SJCRH30 (cell line): ENCODE results near the gene TEX13D. TPM values are rescaled to one million over a fixed set of nuclear protein-coding genes. Genes with fewer than 3 reads are reported as not detected.

ENCODE experiments used
- DNase-seq, 2 experiments: peaks; one replicate each; pipeline ENCODE4 v3.0.0-alpha.2; 2015 to 2020
- H3K27ac ChIP-seq: fragments of 250-450 bp; sonication (Bioruptor Pico); 2 replicates; pipeline ENCODE4 v1.5.1; 2020; ENCODE audit warnings: mild to moderate bottlenecking, moderate library complexity
- H3K27me3 ChIP-seq: fragments of 250-450 bp; sonication (Bioruptor Pico); 2 replicates; pipeline ENCODE4 v1.5.1; 2020; ENCODE audit warnings: mild to moderate bottlenecking, moderate library complexity
- H3K36me3 ChIP-seq: fragments of 250-450 bp; sonication (Bioruptor Pico); 2 replicates; pipeline ENCODE4 v1.5.1; 2020; ENCODE audit warnings: mild to moderate bottlenecking, moderate library complexity
- H3K4me1 ChIP-seq: fragments of 250-450 bp; sonication (Bioruptor Pico); 2 replicates; pipeline ENCODE4 v1.5.1; 2020; ENCODE audit warnings: mild to moderate bottlenecking, moderate library complexity
- H3K4me3 ChIP-seq: fragments of 250-450 bp; sonication (Bioruptor Pico); 2 replicates; pipeline ENCODE4 v1.5.1; 2020; ENCODE audit warnings: mild to moderate bottlenecking, moderate library complexity
- H3K9me3 ChIP-seq: fragments of 250-450 bp; sonication (Bioruptor Pico); replicated peaks from 2 replicates; pipeline ENCODE4 v1.5.1; 2020; ENCODE audit warnings: mild to moderate bottlenecking, moderate library complexity
- total RNA-seq: library from RNA; depleted of rRNA; stranded (reverse); fragments of >200 nt; shearing (Covaris generic); gene quantifications from 2 replicates; pipeline ENCODE4 v1.2.3, GENCODE V29; 2014

Gene TEX13D
- total RNA-seq, 1 experiment from 2014 or later, result not detected

GRCh38 chrX:124342174-124342867 is 9.9 kb downstream of the TEX13D start:
- 0 out of 2 replicates have a peak, but pooled peaks cover 3% of the 10 kb centered on the region for H3K27me3 ChIP-seq
- no peaks in the 10 kb centered on the region for H3K9me3 ChIP-seq

GRCh38 chrX:124343016-124343415 is 10.6 kb downstream of the TEX13D start:
- no peaks in the 10 kb centered on the region for H3K9me3 ChIP-seq
- no peaks in the 10 kb centered on the region for H3K4me1 ChIP-seq
- DNase-seq, result no peak
- no peak overlapping the region for H3K4me3 ChIP-seq
- no peaks in the 10 kb centered on the region; the same call in 1 of the 2 replicates for H3K36me3 ChIP-seq
- 0 out of 2 replicates have a peak, but pooled peaks cover 3% of the 10 kb centered on the region for H3K27me3 ChIP-seq
- H3K27ac ChIP-seq, result no peak overlapping the region

More at GRCh38 chrX:124342174-124342867, 9.9 kb downstream of the TEX13D start:
- H3K36me3 ChIP-seq, result no peaks in the 10 kb centered on the region; the same call in 1 of the 2 replicates
- no peak overlapping the region for H3K27ac ChIP-seq
- H3K4me3 ChIP-seq, result no peak overlapping the region
- H3K4me1 ChIP-seq, result no peaks in the 10 kb centered on the region
- no peak for DNase-seq

- Histone ChIP-seq H3K9me3 (no peaks in the 10 kb centered on the region), H3K4me3 (no peak overlapping the region), H3K27ac (no peak overlapping the region), H3K4me1 (no peaks in the 10 kb centered on the region), H3K36me3 (no peaks in the 10 kb centered on the region; the same call in 1 of the 2 replicates), H3K27me3 (0 out of 2 replicates have a peak, but pooled peaks cover 3% of the 10 kb centered on the region)
- no peak for DNase-seq
These were observed 11.8 kb downstream of the TEX13D start for GRCh38 chrX:124344246-124344645.

DNA sequence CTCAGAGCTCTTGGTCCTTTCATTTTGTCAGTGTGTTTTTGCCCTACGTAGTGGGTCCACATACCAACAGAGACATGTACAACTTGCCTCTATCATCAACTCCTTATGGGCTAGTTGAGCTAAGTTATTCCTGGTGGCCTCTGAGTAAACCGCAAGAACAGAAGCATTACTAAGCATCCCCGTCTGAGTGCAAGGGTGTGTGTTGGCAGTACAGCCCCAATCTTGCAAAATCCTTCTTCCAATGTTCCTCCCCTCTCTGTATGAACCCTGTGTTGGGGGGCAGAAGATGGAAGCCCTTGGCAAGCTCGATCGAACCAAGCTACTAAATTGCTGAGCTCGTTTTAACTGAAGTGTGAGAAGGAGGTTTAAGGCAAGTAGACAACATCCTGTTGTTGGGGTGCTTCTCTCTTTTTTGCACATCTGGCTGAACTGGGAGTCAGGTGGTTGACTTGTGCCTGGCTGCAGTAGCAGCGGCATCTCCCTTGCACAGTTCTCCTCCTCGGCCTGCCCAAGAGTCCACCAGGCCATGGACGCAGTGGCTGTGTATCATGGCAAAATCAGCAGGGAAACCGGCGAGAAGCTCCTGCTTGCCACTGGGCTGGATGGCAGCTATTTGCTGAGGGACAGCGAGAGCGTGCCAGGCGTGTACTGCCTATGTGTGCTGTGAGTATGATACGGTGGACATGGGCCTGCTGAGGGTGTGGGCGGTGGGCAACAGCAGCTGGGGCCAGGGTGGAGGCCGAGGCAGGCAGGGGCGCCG is 13.8 kb downstream of the TEX13D start, which contains the start of gene SH2D1A:
Gene SH2D1A, plus strand, starts transcription at position 447 of the 760 bp plus-strand sequence. Its CDS starts 80 bp downstream, at position 527.
- H3K27ac ChIP-seq, result no peak within 1 kb of the TSS
- H3K27me3 ChIP-seq, result no peaks in the 10 kb centered on the region; the same call in 1 of the 2 replicates
- no peaks in the 10 kb centered on the region for H3K36me3 ChIP-seq
- H3K4me1 ChIP-seq, result no peaks in the 10 kb centered on the region
- no peak for DNase-seq
- no peaks in the 10 kb centered on the region for H3K9me3 ChIP-seq
- H3K4me3 ChIP-seq, result no peak within 1 kb of the TSS

DNA sequence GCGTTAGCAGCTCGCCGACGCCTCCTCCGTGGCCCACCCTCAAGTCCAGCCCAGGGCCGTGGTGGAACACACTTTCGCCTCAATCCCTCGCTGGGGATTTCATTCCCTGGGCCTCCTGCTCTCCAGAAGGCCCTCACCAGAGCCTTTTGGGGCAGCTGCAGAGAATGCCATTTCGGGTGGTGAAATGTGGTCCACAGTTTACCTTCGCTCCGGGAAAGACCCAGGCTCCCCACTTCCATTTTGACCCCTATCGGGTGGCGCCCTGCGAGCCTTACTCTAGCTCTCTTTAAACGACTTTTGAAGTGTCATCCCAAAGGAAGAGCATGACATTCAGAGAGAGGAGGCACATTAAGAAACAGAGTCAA is 14.4 kb downstream of the TEX13D start:
- no peaks in the 10 kb centered on the region for H3K9me3 ChIP-seq
- no peak overlapping the region for H3K27ac ChIP-seq
- H3K27me3 ChIP-seq, result no peaks in the 10 kb centered on the region; the same call in 1 of the 2 replicates
- no peaks in the 10 kb centered on the region for H3K36me3 ChIP-seq
- DNase-seq, result no peak
- H3K4me1 ChIP-seq, result no peaks in the 10 kb centered on the region
- H3K4me3 ChIP-seq, result no peak overlapping the region

GRCh38 chrX:124347242-124347641 is 14.8 kb downstream of the TEX13D start:
- no peaks in the 10 kb centered on the region for H3K4me1 ChIP-seq
- H3K9me3 ChIP-seq, result no peaks in the 10 kb centered on the region
- H3K36me3 ChIP-seq, result no peaks in the 10 kb centered on the region
- no peak overlapping the region for H3K27ac ChIP-seq
- H3K27me3 ChIP-seq, result no peaks in the 10 kb centered on the region; the same call in 1 of the 2 replicates
- H3K4me3 ChIP-seq, result no peak overlapping the region
- DNase-seq, result no peak

DNA sequence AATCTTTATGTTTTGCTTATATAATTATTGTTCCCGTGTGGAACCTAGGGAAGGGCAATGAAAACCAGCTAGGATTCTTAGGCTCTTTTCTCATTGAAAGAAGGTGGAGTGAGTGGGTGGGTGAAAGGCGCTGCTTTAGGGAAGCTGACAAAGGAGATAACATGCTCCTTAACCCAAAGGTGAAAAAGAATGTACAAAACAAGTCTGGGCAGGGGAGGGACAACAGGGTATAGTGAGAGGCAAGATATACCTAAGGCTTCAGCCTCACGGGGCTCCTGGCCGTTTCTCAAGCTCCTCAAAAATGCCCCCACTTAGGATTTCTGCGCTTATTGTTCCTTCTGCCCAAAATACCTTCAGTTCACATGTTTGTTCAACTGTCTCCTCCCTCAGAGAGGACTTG is 15.7 kb downstream of the TEX13D start:
- no peak for DNase-seq

GRCh38 chrX:124348885-124349453 is 16.5 kb downstream of the TEX13D start:
- no peaks in the 10 kb centered on the region for H3K4me1 ChIP-seq
- no peak overlapping the region for H3K27ac ChIP-seq
- no peaks in the 10 kb centered on the region; the same call in 1 of the 2 replicates for H3K27me3 ChIP-seq
- no peak for DNase-seq
- H3K4me3 ChIP-seq, result no peak overlapping the region
- no peaks in the 10 kb centered on the region for H3K9me3 ChIP-seq
- no peaks in the 10 kb centered on the region for H3K36me3 ChIP-seq

More for the DNA sequence above, 15.7 kb downstream of the TEX13D start:
- Histone ChIP-seq H3K9me3 (no peaks in the 10 kb centered on the region), H3K4me3 (no peak overlapping the region), H3K27ac (no peak overlapping the region), H3K36me3 (no peaks in the 10 kb centered on the region), H3K27me3 (no peaks in the 10 kb centered on the region; the same call in 1 of the 2 replicates), H3K4me1 (no peaks in the 10 kb centered on the region)

DNA sequence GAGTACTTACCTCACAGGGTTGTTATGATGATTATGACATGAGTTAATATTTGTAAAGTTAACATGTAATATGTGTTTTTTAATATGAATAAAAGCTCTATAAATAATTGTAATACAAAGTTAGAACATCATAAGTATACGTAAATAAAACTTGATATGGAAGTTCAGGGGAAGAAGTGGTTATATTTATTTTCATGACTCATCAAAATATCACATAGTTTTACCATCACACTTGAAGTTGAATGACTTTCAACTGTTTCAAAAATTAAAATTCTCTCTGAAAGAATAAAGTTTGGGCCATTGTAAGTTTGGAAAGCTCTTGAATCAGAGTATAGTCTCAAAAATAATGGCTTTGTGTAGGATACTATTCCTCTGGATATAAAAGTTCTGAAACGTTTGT is 22.2 kb downstream of the TEX13D start:
- DNase-seq, result no peak
- no peak overlapping the region for H3K4me3 ChIP-seq
- H3K27me3 ChIP-seq, result no peaks in the 10 kb centered on the region; the same call in 1 of the 2 replicates
- H3K9me3 ChIP-seq, result no peaks in the 10 kb centered on the region
- no peak overlapping the region for H3K27ac ChIP-seq
- H3K36me3 ChIP-seq, result no peaks in the 10 kb centered on the region
- H3K4me1 ChIP-seq, result no peaks in the 10 kb centered on the region

- Histone ChIP-seq H3K27ac (no peak overlapping the region), H3K27me3 (no peaks in the 10 kb centered on the region), H3K4me3 (no peak overlapping the region), H3K36me3 (no peaks in the 10 kb centered on the region), H3K4me1 (no peaks in the 10 kb centered on the region), H3K9me3 (no peaks in the 10 kb centered on the region)
- no peak for DNase-seq
These were observed 26.4 kb downstream of the TEX13D start for GRCh38 chrX:124358800-124359383.

- H3K4me3 ChIP-seq, result no peak overlapping the region
- no peak for DNase-seq
- H3K36me3 ChIP-seq, result no peaks in the 10 kb centered on the region
- no peaks in the 10 kb centered on the region for H3K27me3 ChIP-seq
- H3K4me1 ChIP-seq, result no peaks in the 10 kb centered on the region
- no peak overlapping the region for H3K27ac ChIP-seq
- no peaks in the 10 kb centered on the region for H3K9me3 ChIP-seq
These were observed 29.6 kb downstream of the TEX13D start for GRCh38 chrX:124362072-124362471.

GRCh38 chrX:124362761-124363160 is 30.3 kb downstream of the TEX13D start:
- Histone ChIP-seq H3K27ac (no peak overlapping the region), H3K9me3 (no peaks in the 10 kb centered on the region), H3K4me1 (no peaks in the 10 kb centered on the region), H3K4me3 (no peak overlapping the region), H3K27me3 (no peaks in the 10 kb centered on the region), H3K36me3 (no peaks in the 10 kb centered on the region)
- no peak for DNase-seq

- Histone ChIP-seq H3K4me3 (no peak overlapping the region), H3K27me3 (no peaks in the 10 kb centered on the region), H3K27ac (no peak overlapping the region), H3K36me3 (no peaks in the 10 kb centered on the region), H3K4me1 (no peaks in the 10 kb centered on the region), H3K9me3 (no peaks in the 10 kb centered on the region)
- DNase-seq, result no peak
These were observed 37.3 kb downstream of the TEX13D start for GRCh38 chrX:124369722-124370121.

GRCh38 chrX:124373348-124373747 is 40.9 kb downstream of the TEX13D start:
- no peaks in the 10 kb centered on the region for H3K4me1 ChIP-seq
- no peak overlapping the region for H3K4me3 ChIP-seq
- no peak overlapping the region for H3K27ac ChIP-seq
- H3K9me3 ChIP-seq, result no peaks in the 10 kb centered on the region
- no peaks in the 10 kb centered on the region for H3K36me3 ChIP-seq
- DNase-seq, result no peak
- H3K27me3 ChIP-seq, result no peaks in the 10 kb centered on the region
